Activated B cell treated with CpG ODN at 0.5 μM for 24 hours (primary cell): ENCODE data around the gene TBC1D1. TPM values are rescaled to one million over a fixed set of nuclear protein-coding genes. Genes with fewer than 3 reads are reported as not detected.
"Not testable (repeated sequence)": the region's sequence is repeated elsewhere in the genome, so short reads cannot be mapped to it uniquely, and the experiment has no call there.

ENCODE experiments used
- ATAC-seq: fragments of 200-7000 bp; cut with Tn5 transposase; one replicate; pipeline ENCODE4 v1.10.0; 2021; ENCODE audit warnings: low read depth, mild to moderate bottlenecking, moderate library complexity
- CTCF ChIA-PET: fragments of 350-600 bp; sonication (Branson Sonifier 250); formaldehyde crosslinking; loops from one replicate; lab custom pipeline; 2021; ENCODE audit warnings: antibody characterized with exemption; lab: Charles Lee
- POLR2A ChIA-PET: fragments of 350-600 bp; sonication (Branson Sonifier 250); formaldehyde crosslinking; loops from one replicate; lab custom pipeline; 2021; ENCODE audit warnings: antibody characterized with exemption; lab: Charles Lee
- DNase-seq: peaks from one replicate; pipeline ENCODE4 v3.0.0; 2022
- H3K27ac Mint-ChIP-seq: one replicate; pipeline ENCODE4 v1.8.0; 2020; ENCODE audit warnings: mixed read lengths
- H3K27me3 Mint-ChIP-seq: one replicate; pipeline ENCODE4 v1.8.0; 2021; ENCODE audit warnings: mixed read lengths
- H3K36me3 Mint-ChIP-seq: one replicate; pipeline ENCODE4 v1.8.0; 2021; ENCODE audit warnings: low read depth, mixed read lengths
- H3K4me1 Mint-ChIP-seq: one replicate; pipeline ENCODE4 v1.8.0; 2021; ENCODE audit warnings: mixed read lengths
- H3K4me3 Mint-ChIP-seq: one replicate; pipeline ENCODE4 v1.8.0; 2020; ENCODE audit warnings: mild to moderate bottlenecking, mixed read lengths
- H3K9me3 Mint-ChIP-seq: one replicate; pipeline ENCODE4 v1.8.0; 2020; ENCODE audit warnings: mixed read lengths
- CTCF ChIP-seq: fragments of 200-600 bp; IDR thresholded peaks from one replicate; pipeline ENCODE4 v1.8.0; 2022; ENCODE audit warnings: antibody characterized with exemption, mild to moderate bottlenecking
- intact Hi-C: fragments of 100-400 bp; cut with micrococcal nuclease; formaldehyde crosslinking; loops from one replicate; pipeline ENCODE4 v1.15.1; 2024
- total RNA-seq: library from RNA; stranded (reverse); gene quantifications from 2 replicates; pipeline ENCODE4 v1.2.3, GENCODE V29; 2022

The TBC1D1 gene
- total RNA-seq, 1 donor from 2014 or later = 84.8 TPM

- no peaks in the 10 kb centered on the region for H3K27me3 Mint-ChIP-seq
- H3K36me3 Mint-ChIP-seq = peaks cover 25% of the 10 kb centered on the region
- POLR2A ChIA-PET = no interaction called here
- intact Hi-C loops = no loop called here
- ATAC-seq (no peak), DNase-seq (no peak)
- CTCF ChIA-PET = no interaction called here
- no peak for TF ChIP-seq CTCF
- H3K4me1 Mint-ChIP-seq = peaks cover 6% of the 10 kb centered on the region
- H3K9me3 Mint-ChIP-seq = no peaks in the 10 kb centered on the region
- H3K27ac Mint-ChIP-seq = no peak overlapping the region
- no peak overlapping the region for H3K4me3 Mint-ChIP-seq
These were observed 27.8 kb downstream of the TBC1D1 start for GRCh38 chr4:37918653-37919052.

GRCh38 chr4:37922328-37922727 lies 31.4 kb downstream of the TBC1D1 start:
- no peak for DNase-seq
- ATAC-seq = no peak
- Mint-ChIP-seq H3K9me3 (no peaks in the 10 kb centered on the region), H3K36me3 (peaks cover 29% of the 10 kb centered on the region), H3K4me1 (peaks cover 10% of the 10 kb centered on the region), H3K27ac (no peak overlapping the region), H3K4me3 (no peak overlapping the region), H3K27me3 (no peaks in the 10 kb centered on the region)
- ChIA-PET POLR2A (no interaction called here), CTCF (no interaction called here)
- intact Hi-C loops = no loop called here
- TF ChIP-seq CTCF = no peak

- DNase-seq, H3K27ac Mint-ChIP-seq, intact Hi-C loops, ATAC-seq, H3K27me3 Mint-ChIP-seq, H3K4me3 Mint-ChIP-seq, CTCF ChIA-PET, POLR2A ChIA-PET, H3K9me3 Mint-ChIP-seq: not testable (repeated sequence)
- H3K36me3 Mint-ChIP-seq = peaks cover 26% of the 10 kb centered on the region
- H3K4me1 Mint-ChIP-seq = peaks cover 10% of the 10 kb centered on the region
These were observed 32.2 kb downstream of the TBC1D1 start for GRCh38 chr4:37923089-37923488.

GRCh38 chr4:37924946-37925345 lies 34.1 kb downstream of the TBC1D1 start:
- intact Hi-C loops = no loop called here
- POLR2A ChIA-PET = no interaction called here
- no peak for TF ChIP-seq CTCF
- H3K27me3 Mint-ChIP-seq = no peaks in the 10 kb centered on the region
- H3K9me3 Mint-ChIP-seq = no peaks in the 10 kb centered on the region
- H3K4me1 Mint-ChIP-seq = peaks cover 10% of the 10 kb centered on the region
- CTCF ChIA-PET = no interaction called here
- ATAC-seq (no peak), DNase-seq (no peak)
- no peak overlapping the region for H3K27ac Mint-ChIP-seq
- no peak overlapping the region for H3K4me3 Mint-ChIP-seq
- peaks cover 32% of the 10 kb centered on the region for H3K36me3 Mint-ChIP-seq

- H3K27ac Mint-ChIP-seq = no peak overlapping the region
- TF ChIP-seq CTCF = no peak
- H3K4me1 Mint-ChIP-seq = peaks cover 4% of the 10 kb centered on the region
- H3K27me3 Mint-ChIP-seq = no peaks in the 10 kb centered on the region
- peaks cover 35% of the 10 kb centered on the region for H3K36me3 Mint-ChIP-seq
- ChIA-PET POLR2A (interaction anchor here (1.6 kb wide), 1 partner anchor 11 kb away, joined by 4 read pairs; no protein-coding TSS in a partner anchor), CTCF (interaction anchor here (1.4 kb wide), 1 partner anchor 108 kb away, joined by 3 read pairs; no protein-coding TSS in a partner anchor)
- H3K4me3 Mint-ChIP-seq = no peak overlapping the region
- no peaks in the 10 kb centered on the region for H3K9me3 Mint-ChIP-seq
- intact Hi-C loops = no loop called here
- no peak for DNase-seq
- ATAC-seq = no peak
These were observed 36.5 kb downstream of the TBC1D1 start for GRCh38 chr4:37927434-37927833.
